Keratinocyte (primary cell): ENCODE measurements around the gene RGSL1. TPM values are rescaled to one million over a fixed set of nuclear protein-coding genes. Genes with fewer than 3 reads are reported as not detected.

Experiments
- DNase-seq: peaks from one replicate; pipeline ENCODE4 v3.0.0-alpha.2; 2011; ENCODE audit warnings: low read depth, missing footprints, low spot score
- FAIRE-seq: peaks from 2 replicates; lab custom pipeline; 2011; peaks lifted over from hg19 to GRCh38; lab: Jason Lieb, UNC
- H2AFZ ChIP-seq: 2 replicates; pipeline ENCODE4 v1.6.0; 2012; ENCODE audit warnings: low read length, control low read depth, inconsistent platforms; ENCODE audit not compliant: control insufficient read depth
- H3K27ac ChIP-seq: 2 replicates; pipeline ENCODE4 v1.5.1; 2011; ENCODE audit warnings: low read length; ENCODE audit not compliant: control insufficient read depth, insufficient read depth
- H3K27me3 ChIP-seq: 3 replicates; pipeline ENCODE4 v1.6.0; 2011; ENCODE audit warnings: low read length; ENCODE audit not compliant: control insufficient read depth, insufficient read depth; ENCODE audit errors: extremely low read depth
- H3K36me3 ChIP-seq, 2 experiments: 2 replicates in 1 of 2; 3 replicates in 1 of 2; pipeline ENCODE4 v1.5.1; 2011; ENCODE audit warnings: low read length in 2 of 2, mild to moderate bottlenecking in 1 of 2; ENCODE audit not compliant: control insufficient read depth in 2 of 2, insufficient read depth in 2 of 2; ENCODE audit errors: extremely low read depth in 1 of 2
- H3K4me1 ChIP-seq: 3 replicates; pipeline ENCODE4 v1.5.1; 2011; ENCODE audit warnings: low read length; ENCODE audit not compliant: control insufficient read depth, insufficient read depth; ENCODE audit errors: extremely low read depth
- H3K4me2 ChIP-seq: 3 replicates; pipeline ENCODE4 v1.6.0; 2011; ENCODE audit warnings: low read depth, low read length; ENCODE audit not compliant: control insufficient read depth, insufficient read depth; ENCODE audit errors: extremely low read depth
- H3K4me3 ChIP-seq, 3 experiments: fragments of 200-600 bp in 1 of 3; sonication (generic) in 1 of 3; 2 replicates in 2 of 3; 3 replicates in 1 of 3; pipeline ENCODE4 v1.5.1; 2011 to 2016; ENCODE audit warnings: low read length in 3 of 3, mild to moderate bottlenecking in 3 of 3, control low read depth in 2 of 3, inconsistent platforms in 1 of 3, low read depth in 1 of 3, mixed read lengths in 1 of 3, mixed run types in 1 of 3, moderate library complexity in 1 of 3; ENCODE audit not compliant: control insufficient read depth in 2 of 3, insufficient read depth in 2 of 3; ENCODE audit errors: extremely low read depth in 1 of 3
- H3K79me2 ChIP-seq: 2 replicates; pipeline ENCODE4 v1.6.0; 2012; ENCODE audit warnings: low read length; ENCODE audit not compliant: control insufficient read depth, insufficient read depth
- H3K9ac ChIP-seq: 3 replicates; pipeline ENCODE4 v1.6.0; 2011; ENCODE audit warnings: low read length; ENCODE audit not compliant: control insufficient read depth, insufficient read depth; ENCODE audit errors: extremely low read depth
- H3K9me1 ChIP-seq: 3 replicates; pipeline ENCODE4 v1.6.0; 2011; ENCODE audit warnings: low read length; ENCODE audit not compliant: control insufficient read depth, insufficient read depth; ENCODE audit errors: extremely low read depth
- H3K9me3 ChIP-seq: 2 replicates; pipeline ENCODE4 v1.5.1; 2012; ENCODE audit warnings: low read depth, low read length; ENCODE audit not compliant: control insufficient read depth
- H4K20me1 ChIP-seq: 3 replicates; pipeline ENCODE4 v1.6.0; 2011; ENCODE audit warnings: low read length; ENCODE audit not compliant: control insufficient read depth, insufficient read depth; ENCODE audit errors: extremely low read depth
- EZH2 ChIP-seq: IDR thresholded peaks from one replicate; pipeline ENCODE4 v1.6.1; 2012; ENCODE audit warnings: inconsistent platforms, mild to moderate bottlenecking, low read length, moderate library complexity
- dilution Hi-C: fragments of 300-500 bp; cut with MboI; formaldehyde crosslinking; loops from one replicate; pipeline ENCODE4 v1.7.0; 2020; ENCODE audit warnings: low sequenced_read_pairs; ENCODE audit not compliant: extremely low pct_ligation_motif_present
- polyA plus RNA-seq, 5 experiments: library from polyadenylated mRNA; depleted of rRNA in 3 of 5; stranded (reverse) in 3 of 5; stranded (forward) in 1 of 5; unstranded in 1 of 5; fragments of >200 nt; gene quantifications; 1 replicate in 1 of 5; 2 replicates in 3 of 5; 3 replicates in 1 of 5; pipeline versions ENCODE4 v1.2.1 to v1.2.3, GENCODE V29; 2011 to 2012; ENCODE audit warnings: missing spikeins in 2 of 5, low read depth in 1 of 5, low replicate concordance in 1 of 5
- TF ChIP-seq, protein P1 (sequence below), 3 experiments: IDR thresholded peaks in 1 of 3; conservative IDR thresholded peaks in 1 of 3; optimal IDR thresholded peaks in 1 of 3; 2 replicates in 2 of 3; 3 replicates in 1 of 3; pipeline versions ENCODE3 to v1.5.1; 2011; ENCODE audit warnings: low read length in 3 of 3, mild to moderate bottlenecking in 3 of 3, moderate library complexity in 2 of 3, control low read depth in 1 of 3, inconsistent platforms in 1 of 3; ENCODE audit not compliant: insufficient read depth in 2 of 3; ENCODE audit errors: extremely low read depth in 1 of 3

The RGSL1 gene
- polyA plus RNA-seq, 1 donor (not counting 4 experiments of a cell fraction or from before 2014, with no cell fraction given), result not detected

DNA sequence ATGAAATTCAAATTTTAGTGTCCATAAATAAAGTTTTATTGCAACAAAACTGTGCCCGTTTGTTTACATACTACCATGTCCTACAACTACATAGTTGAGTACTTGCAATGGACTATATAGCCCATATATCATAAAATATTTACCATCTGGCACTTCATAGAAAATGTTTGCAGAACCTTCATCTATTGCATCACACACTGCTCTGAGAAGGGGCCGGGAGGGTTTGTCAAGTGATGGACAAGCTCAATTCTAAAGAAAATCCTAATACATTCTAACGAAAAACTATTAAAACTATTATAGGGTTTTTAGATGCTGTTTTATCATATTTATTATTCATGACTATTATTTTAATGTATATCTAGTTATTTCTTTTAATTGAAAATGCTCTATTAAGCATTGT, 35.9 kb downstream of the RGSL1 start:
- DNase-seq (no peak), FAIRE-seq (no peak)
- dilution Hi-C loops, result no loop called here
- Histone ChIP-seq H3K9me1 (no peaks in the 10 kb centered on the region), H3K4me2 (no peak overlapping the region), H3K36me3 (no peaks in the 10 kb centered on the region), H3K4me1 (no peaks in the 10 kb centered on the region), H3K4me3 (no peak overlapping the region), H3K79me2 (no peaks in the 10 kb centered on the region), H2AFZ (no peak overlapping the region), H4K20me1 (no peaks in the 10 kb centered on the region), H3K9ac (no peak overlapping the region), H3K9me3 (no peaks in the 10 kb centered on the region), H3K27me3 (no peaks in the 10 kb centered on the region), H3K27ac (no peak overlapping the region)
- TF ChIP-seq EZH2, result no peak
- TF ChIP-seq, protein P1, sequence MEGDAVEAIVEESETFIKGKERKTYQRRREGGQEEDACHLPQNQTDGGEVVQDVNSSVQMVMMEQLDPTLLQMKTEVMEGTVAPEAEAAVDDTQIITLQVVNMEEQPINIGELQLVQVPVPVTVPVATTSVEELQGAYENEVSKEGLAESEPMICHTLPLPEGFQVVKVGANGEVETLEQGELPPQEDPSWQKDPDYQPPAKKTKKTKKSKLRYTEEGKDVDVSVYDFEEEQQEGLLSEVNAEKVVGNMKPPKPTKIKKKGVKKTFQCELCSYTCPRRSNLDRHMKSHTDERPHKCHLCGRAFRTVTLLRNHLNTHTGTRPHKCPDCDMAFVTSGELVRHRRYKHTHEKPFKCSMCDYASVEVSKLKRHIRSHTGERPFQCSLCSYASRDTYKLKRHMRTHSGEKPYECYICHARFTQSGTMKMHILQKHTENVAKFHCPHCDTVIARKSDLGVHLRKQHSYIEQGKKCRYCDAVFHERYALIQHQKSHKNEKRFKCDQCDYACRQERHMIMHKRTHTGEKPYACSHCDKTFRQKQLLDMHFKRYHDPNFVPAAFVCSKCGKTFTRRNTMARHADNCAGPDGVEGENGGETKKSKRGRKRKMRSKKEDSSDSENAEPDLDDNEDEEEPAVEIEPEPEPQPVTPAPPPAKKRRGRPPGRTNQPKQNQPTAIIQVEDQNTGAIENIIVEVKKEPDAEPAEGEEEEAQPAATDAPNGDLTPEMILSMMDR (optimal IDR thresholded peaks at IDR 0.05 in 1 of 3, IDR thresholded peaks at IDR 0.05 in 1 of 3, conservative IDR thresholded peaks at IDR 0.05 in 1 of 3; ENCODE audit: extremely low read depth in 1 of 3, insufficient read depth in 2 of 3, low read length in 3 of 3), result no peak

DNA sequence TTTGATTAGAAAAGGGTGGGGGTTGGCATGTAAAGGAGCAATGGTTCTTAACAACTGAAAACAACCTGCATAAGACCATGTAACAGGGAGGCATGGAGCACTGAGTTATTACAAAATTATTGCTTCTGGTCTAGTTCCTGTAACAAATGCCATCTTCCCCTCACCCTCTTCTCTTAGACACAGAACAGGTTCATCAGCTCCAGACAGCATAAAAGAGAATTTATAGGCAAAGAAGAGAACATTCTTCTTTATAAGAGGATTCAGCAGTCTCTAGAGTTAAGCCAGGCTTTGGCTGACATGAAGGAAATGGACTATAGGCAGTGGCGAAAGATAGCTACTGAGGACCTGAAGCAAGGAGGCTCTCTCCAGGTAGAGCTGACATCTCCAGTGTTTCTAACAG, 38.9 kb downstream of the RGSL1 start:
- no peak overlapping the region for H3K9ac ChIP-seq
- no peak overlapping the region for H2AFZ ChIP-seq
- no peaks in the 10 kb centered on the region for H3K79me2 ChIP-seq
- no peak overlapping the region for H3K4me2 ChIP-seq
- no peak for TF ChIP-seq EZH2
- TF ChIP-seq, protein P1 (optimal IDR thresholded peaks at IDR 0.05 in 1 of 3, IDR thresholded peaks at IDR 0.05 in 1 of 3, conservative IDR thresholded peaks at IDR 0.05 in 1 of 3; ENCODE audit: extremely low read depth in 1 of 3, insufficient read depth in 2 of 3, low read length in 3 of 3), result no peak
- no peaks in the 10 kb centered on the region for H3K9me3 ChIP-seq
- no peaks in the 10 kb centered on the region for H3K4me1 ChIP-seq
- H3K27ac ChIP-seq, result no peak overlapping the region
- dilution Hi-C loops, result no loop called here
- FAIRE-seq (no peak), DNase-seq (no peak)
- H3K4me3 ChIP-seq, result no peak overlapping the region
- no peaks in the 10 kb centered on the region for H3K36me3 ChIP-seq
- H3K27me3 ChIP-seq, result no peaks in the 10 kb centered on the region
- no peaks in the 10 kb centered on the region for H4K20me1 ChIP-seq
- H3K9me1 ChIP-seq, result no peaks in the 10 kb centered on the region
